Mesothelial cell of epicardium (in vitro differentiated cells): ENCODE data around the gene LSS. TPM values are rescaled to one million over a fixed set of nuclear protein-coding genes. Genes with fewer than 3 reads are reported as not detected.
"Not testable (repeated sequence)": the region's sequence is repeated elsewhere in the genome, so short reads cannot be mapped to it uniquely, and the experiment has no call there.

Experiments
- DNase-seq, 2 experiments: peaks; one replicate each; pipeline ENCODE4 v3.0.0; 2021; ENCODE audit warnings: low spot score in 2 of 2; ENCODE audit not compliant: unreplicated experiment in 2 of 2
- H3K27ac Mint-ChIP-seq: 2 replicates; pipeline ENCODE4 v1.8.0; 2021; ENCODE audit warnings: mixed read lengths
- H3K27me3 Mint-ChIP-seq: 2 replicates; pipeline ENCODE4 v1.8.0; 2021; ENCODE audit warnings: low read depth, mixed read lengths
- H3K36me3 Mint-ChIP-seq: 2 replicates; pipeline ENCODE4 v1.8.0; 2021; ENCODE audit warnings: mixed read lengths
- H3K4me1 Mint-ChIP-seq: 2 replicates; pipeline ENCODE4 v1.8.0; 2021; ENCODE audit warnings: mixed read lengths
- H3K4me3 Mint-ChIP-seq: 2 replicates; pipeline ENCODE4 v1.8.0; 2021; ENCODE audit warnings: mild to moderate bottlenecking, moderate library complexity, mixed read lengths
- H3K9me3 Mint-ChIP-seq: 2 replicates; pipeline ENCODE4 v1.8.0; 2021; ENCODE audit warnings: mixed read lengths
- total RNA-seq: library from RNA; stranded (reverse); gene quantifications from 3 replicates; pipeline ENCODE4 v1.2.1, GENCODE V29; 2021
- TF ChIP-seq, protein P1 (sequence below): fragments of 200-600 bp; sonication (generic); IDR thresholded peaks from one replicate; pipeline ENCODE4 v1.5.0; 2021; ENCODE audit warnings: antibody characterized with exemption; ENCODE audit not compliant: unreplicated experiment

The LSS gene
- total RNA-seq, 1 donor from 2014 or later = 85.8 TPM

DNA sequence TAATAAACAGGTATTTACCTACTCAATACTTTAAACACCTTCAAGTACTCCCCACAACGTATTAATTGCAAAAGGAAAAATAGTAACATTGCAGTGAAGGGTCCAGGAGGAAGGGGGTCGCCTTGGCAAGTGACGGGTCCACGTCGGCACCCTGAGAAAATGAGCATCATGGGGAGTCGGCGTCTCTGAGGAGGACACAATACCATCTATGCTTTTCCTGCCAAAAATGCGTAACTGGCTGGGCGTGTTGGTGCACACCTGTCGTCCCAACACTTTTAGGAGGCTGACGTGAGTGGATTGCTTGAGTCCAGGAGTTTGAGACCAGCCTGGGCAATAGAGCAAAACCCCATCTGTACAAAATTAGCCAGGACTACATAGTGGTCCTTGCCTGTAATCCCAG, 80.5 kb downstream of the LSS start:
- Mint-ChIP-seq H3K27me3 (no peaks in the 10 kb centered on the region), H3K36me3 (no peaks in the 10 kb centered on the region), H3K4me3 (no peak overlapping the region), H3K4me1 (peaks cover 20% of the 10 kb centered on the region), H3K27ac (no peak overlapping the region), H3K9me3 (no peaks in the 10 kb centered on the region)
- TF ChIP-seq, protein P1, sequence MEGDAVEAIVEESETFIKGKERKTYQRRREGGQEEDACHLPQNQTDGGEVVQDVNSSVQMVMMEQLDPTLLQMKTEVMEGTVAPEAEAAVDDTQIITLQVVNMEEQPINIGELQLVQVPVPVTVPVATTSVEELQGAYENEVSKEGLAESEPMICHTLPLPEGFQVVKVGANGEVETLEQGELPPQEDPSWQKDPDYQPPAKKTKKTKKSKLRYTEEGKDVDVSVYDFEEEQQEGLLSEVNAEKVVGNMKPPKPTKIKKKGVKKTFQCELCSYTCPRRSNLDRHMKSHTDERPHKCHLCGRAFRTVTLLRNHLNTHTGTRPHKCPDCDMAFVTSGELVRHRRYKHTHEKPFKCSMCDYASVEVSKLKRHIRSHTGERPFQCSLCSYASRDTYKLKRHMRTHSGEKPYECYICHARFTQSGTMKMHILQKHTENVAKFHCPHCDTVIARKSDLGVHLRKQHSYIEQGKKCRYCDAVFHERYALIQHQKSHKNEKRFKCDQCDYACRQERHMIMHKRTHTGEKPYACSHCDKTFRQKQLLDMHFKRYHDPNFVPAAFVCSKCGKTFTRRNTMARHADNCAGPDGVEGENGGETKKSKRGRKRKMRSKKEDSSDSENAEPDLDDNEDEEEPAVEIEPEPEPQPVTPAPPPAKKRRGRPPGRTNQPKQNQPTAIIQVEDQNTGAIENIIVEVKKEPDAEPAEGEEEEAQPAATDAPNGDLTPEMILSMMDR = no peak
- DNase-seq = peak in 1 of 2 experiments; percentile 2

DNA sequence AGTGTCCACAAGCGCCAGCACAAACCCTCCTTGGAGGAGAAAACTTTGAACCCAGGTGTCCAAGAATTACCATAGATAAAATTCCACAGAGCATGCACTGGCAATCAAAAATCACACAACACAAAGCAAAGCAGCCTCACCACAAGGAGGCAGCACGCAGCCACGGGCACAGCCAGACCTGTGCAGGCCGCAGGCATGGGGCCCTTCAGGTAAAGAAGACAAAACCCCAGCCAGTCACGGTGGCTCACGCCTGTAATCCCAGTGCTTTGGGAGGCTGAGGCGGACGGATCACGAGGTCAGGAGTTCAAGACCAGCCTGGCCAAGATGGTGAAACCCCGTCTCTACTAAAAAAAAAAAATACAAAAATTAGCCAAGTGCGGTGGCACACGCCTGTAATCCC, 81.1 kb downstream of the LSS start:
- not testable (repeated sequence) for H3K4me3 Mint-ChIP-seq, H3K9me3 Mint-ChIP-seq, H3K27ac Mint-ChIP-seq, H3K36me3 Mint-ChIP-seq, H3K27me3 Mint-ChIP-seq
- H3K4me1 Mint-ChIP-seq = peaks cover 18% of the 10 kb centered on the region
- peak in 1 of 2 experiments; percentile 11 for DNase-seq

DNA sequence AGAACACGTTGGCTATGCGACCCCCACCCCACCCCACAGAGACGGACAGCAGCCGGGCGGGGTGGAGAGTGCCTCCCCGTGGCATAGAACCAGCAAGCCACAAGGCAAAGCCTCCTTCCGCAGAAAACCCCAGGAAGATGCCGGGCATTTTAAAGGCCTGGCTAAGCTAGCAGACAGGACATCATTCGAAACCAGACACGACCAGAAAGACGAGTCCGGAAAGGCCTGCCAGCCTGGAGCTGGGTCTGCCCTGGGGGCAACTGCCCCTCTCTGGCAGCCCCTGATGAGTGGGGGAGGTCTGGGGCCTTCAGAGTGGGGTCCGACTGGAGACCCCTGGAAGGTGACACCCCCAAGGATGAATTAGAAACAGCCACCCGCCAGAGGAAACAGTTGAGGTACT, 81.7 kb downstream of the LSS start:
- Mint-ChIP-seq H3K4me3 (no peak overlapping the region), H3K27ac (peak overlapping the region; percentile 90), H3K36me3 (no peaks in the 10 kb centered on the region), H3K27me3 (peaks cover 6% of the 10 kb centered on the region), H3K4me1 (peaks cover 23% of the 10 kb centered on the region), H3K9me3 (no peaks in the 10 kb centered on the region)
- DNase-seq = peak in 1 of 2 experiments; percentile 12
- TF ChIP-seq, protein P1 = no peak

DNA sequence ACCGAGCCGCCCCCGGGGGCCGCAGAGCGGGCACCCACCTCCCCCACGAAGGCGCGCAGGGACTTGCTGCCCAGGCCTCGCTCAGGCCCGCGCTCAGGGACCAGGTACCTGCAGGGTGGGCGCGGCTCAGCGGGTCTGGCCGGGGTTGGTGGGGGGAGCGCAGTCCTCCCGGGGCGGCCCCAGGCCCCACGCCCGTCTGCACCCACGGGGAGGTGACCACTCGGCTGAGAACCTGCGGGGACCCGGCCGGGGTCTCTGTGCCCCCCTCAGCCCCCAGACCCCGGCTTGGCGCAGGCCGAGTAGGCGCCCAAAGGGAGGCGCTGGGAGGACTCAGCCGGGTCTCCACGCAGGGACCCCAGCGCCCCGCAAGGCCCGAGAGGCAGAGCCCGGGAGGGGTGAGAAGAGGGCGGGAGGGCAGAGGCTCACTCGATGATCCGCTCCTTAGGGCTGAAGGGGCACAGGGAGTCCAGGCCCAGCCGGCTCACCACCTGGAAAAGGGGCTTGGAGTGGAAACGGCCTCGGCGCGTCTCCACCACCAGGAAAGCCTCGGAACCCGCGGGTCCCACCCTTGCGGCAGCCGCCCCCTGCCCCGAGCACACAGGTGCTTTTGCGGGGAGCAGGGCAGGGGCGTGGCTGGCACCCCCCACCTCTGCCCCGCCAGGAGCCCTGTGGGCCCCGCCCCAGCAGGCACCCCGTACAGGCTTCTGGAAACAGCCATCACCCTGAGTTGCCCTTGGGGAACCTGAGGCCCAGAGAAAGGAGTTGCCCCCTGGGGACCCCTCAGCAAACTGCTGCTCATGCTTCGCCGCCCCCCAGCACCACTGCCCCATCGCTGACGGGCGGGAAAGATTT, 82.5 kb downstream of the LSS start:
- peaks cover 29% of the 10 kb centered on the region for H3K4me1 Mint-ChIP-seq
- no peaks in the 10 kb centered on the region for H3K9me3 Mint-ChIP-seq
- H3K4me3 Mint-ChIP-seq = no peak overlapping the region
- H3K36me3 Mint-ChIP-seq = no peaks in the 10 kb centered on the region
- TF ChIP-seq, protein P1 = no peak
- H3K27me3 Mint-ChIP-seq = peaks cover 12% of the 10 kb centered on the region
- H3K27ac Mint-ChIP-seq = peak overlapping the region; percentile 90
- DNase-seq = peak in 1 of 2 experiments; percentile 23

DNA sequence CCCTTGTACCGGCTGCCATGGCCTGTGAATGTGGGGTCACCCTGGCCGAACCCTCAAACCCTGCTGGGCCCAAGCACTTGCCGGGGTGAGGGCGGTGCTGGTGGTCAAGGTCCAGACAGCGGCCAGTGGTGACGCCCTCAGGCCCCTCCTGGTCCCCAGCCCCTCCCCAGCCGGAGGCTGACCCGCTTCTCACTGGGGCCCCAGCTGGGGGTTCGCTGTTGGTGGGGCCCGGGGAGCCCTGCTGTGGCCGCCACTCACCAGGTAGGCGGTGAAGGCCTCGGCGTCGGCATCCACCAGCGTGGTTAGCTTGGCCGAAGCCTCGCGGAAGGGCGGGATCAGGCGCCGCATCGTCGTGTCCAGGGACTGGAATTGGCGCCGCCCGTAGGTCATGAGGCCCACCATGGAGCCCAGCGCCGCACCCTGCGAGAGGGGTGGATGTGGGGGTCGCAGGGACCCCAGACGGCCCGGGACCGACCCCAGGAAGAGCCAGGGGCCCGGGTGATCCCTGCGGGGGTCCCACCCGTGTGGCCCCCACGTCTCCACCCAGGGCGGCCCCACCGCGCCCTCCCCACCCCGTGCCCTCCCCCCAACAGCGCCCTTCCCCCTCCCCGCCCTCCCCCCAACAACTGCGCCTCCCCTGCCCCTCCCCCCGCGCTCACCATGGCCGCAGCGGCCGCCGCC, 83.3 kb downstream of the LSS start:
- Mint-ChIP-seq H3K36me3 (no peaks in the 10 kb centered on the region), H3K27me3 (peaks cover 18% of the 10 kb centered on the region), H3K4me3 (no peak overlapping the region), H3K9me3 (no peaks in the 10 kb centered on the region), H3K27ac (no peak overlapping the region), H3K4me1 (peaks cover 35% of the 10 kb centered on the region)
- DNase-seq = no peak
- TF ChIP-seq, protein P1 = no peak

DNA sequence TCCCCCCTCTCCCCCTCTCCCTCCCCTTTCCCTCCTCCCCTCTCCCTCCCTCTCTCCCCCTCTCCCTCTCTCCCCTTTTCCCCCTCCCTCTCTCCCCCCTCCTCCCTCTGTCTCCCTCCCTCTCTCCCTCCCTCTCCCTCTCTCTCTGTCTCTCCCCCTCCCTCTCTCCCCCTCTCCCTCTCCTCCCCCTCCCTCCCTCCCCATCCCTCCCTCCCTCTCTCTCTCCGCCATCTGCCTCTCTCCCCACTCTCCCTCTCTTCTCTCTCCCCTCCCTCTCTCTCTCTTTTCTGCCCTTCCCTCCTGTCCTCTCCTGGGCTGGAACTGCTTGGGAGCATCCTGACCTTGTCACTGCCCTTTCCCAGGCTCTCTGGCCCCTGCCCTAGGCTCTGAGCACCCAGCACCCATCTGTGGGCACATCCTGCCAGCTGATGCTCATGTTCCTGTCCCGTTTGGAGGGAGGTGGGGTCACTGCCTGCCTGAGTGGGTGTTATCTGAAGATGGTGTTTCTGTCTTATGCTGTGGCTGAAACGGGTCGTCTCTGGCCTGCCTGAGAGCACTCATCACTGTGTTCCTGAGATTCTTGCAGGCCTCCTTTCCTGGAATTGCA, 84.0 kb downstream of the LSS start:
- Mint-ChIP-seq H3K4me3 (no peak overlapping the region), H3K27ac (peak overlapping the region; percentile 67), H3K4me1 (peaks cover 38% of the 10 kb centered on the region), H3K27me3 (peaks cover 25% of the 10 kb centered on the region), H3K36me3 (no peaks in the 10 kb centered on the region), H3K9me3 (no peaks in the 10 kb centered on the region)
- TF ChIP-seq, protein P1 = no peak
- no peak for DNase-seq
